ENCODE data around the gene SPECC1. TPM values are rescaled to one million over a fixed set of nuclear protein-coding genes. Genes with fewer than 3 reads are reported as not detected.

SPECC1 gene
- total and polyA plus RNA-seq, 9 of the 15 experiments (the other 6 are each of a cell fraction or from before 2014, with no cell fraction given), result 2.4 to 19.6 (median 14.7) TPM

DNA sequence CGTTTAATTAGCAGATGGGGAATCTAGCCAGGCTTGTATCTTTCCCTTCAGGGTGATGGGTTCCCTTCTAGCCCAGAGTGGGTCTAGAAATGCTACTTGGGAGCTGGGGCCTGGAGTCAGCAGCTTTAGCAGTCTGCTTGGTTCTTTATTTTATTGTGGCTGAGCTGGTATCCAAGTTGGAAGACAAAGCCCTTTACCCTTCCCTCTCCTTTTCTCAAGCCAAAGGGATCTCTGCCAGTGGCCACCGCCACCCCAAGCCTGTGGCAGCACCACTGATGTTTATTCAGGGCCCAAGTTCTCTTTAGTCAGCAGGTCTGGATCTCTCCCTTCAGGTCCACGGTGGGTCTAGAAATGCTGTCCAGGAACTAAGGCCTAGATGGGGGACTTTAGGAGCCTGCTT lies 215.2 kb downstream of the SPECC1 start (continued):
- TF ChIP-seq, protein P1, sequence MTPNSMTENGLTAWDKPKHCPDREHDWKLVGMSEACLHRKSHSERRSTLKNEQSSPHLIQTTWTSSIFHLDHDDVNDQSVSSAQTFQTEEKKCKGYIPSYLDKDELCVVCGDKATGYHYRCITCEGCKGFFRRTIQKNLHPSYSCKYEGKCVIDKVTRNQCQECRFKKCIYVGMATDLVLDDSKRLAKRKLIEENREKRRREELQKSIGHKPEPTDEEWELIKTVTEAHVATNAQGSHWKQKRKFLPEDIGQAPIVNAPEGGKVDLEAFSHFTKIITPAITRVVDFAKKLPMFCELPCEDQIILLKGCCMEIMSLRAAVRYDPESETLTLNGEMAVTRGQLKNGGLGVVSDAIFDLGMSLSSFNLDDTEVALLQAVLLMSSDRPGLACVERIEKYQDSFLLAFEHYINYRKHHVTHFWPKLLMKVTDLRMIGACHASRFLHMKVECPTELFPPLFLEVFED (CRISPR knock-in tag; conservative IDR thresholded peaks at IDR 0.05), result no peak
- no peak for TF ChIP-seq THRAP3 (IDR thresholded peaks at IDR 0.05; ENCODE audit: borderline replicate concordance)
- no peak for TF ChIP-seq HDAC1 (IDR thresholded peaks at IDR 0.05)
- TF ChIP-seq ELF4 (CRISPR knock-in tag; IDR thresholded peaks at IDR 0.05), result no peak

DNA sequence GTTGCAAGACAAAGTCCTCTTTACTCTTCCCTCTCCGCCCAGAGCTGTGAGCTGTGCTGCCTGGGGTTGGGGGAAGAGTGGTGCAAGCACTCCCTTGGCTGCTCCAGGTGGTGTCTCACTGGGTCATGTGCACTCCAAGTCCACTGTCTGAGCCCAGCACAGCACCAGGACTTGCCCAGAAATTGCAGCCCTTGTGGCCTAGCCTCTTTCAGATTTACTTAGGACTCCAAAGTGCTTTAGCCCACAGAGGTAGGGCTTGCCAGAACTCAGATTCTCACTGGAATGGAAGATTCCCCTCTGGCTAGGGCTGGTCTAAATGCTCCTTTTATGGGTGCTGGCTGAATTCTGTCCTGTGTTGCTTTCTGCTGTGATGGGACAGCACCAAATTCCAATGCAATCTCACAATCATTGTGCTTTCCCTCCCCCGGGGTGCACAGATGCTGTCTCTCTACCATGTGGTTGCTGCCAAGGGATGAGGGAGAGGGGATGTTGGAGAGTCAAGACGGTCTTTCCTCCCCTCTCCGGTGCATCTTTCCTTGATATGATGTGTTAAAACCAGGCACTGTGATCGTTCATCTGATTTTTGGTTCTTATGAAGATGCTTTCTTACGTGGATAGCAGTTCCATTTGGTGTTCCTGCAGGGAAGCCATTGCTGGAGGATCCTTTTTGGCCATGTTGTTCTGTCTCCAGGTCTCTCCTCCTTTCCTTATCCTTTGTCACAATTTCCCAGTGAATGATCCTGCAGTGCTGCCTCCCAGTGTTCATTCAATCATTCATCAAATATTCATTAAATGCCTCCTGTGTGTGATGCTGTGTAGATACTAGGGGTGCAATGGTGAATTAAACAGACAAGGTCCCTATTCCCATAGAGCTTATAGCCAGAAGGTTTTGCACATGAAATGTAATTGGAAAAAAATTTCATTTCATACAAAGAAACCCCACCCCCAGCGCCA lies 216.3 kb downstream of the SPECC1 start:
- Histone ChIP-seq H3K9ac (ENCODE audit: insufficient read depth in 1 of 2, low read depth in 2 of 2, low read length in 2 of 2) (no peak overlapping the region), H2AFZ (ENCODE audit: low read depth, low read length) (no peak overlapping the region), H3K79me2 (ENCODE audit: control insufficient read depth, insufficient read depth, low read length) (no peaks in the 10 kb centered on the region; the same call in 2 of the 3 replicates), H4K20me1 (replicated peaks; ENCODE audit: control insufficient read depth, insufficient read depth, low read length) (0 out of 2 replicates have a peak, but pooled peaks cover 4% of the 10 kb centered on the region), H3K4me2 (ENCODE audit: insufficient read depth, low read length) (no peak overlapping the region), H3K9me3 (replicated peaks; ENCODE audit: control insufficient read depth, insufficient read depth, low read depth, low read length) (no peaks in the 10 kb centered on the region), H3K27ac (ENCODE audit: extremely low read depth, low read depth, low read length) (no peak overlapping the region), H3K9me1 (ENCODE audit: control insufficient read depth, insufficient read depth, low read length) (no peaks in the 10 kb centered on the region), H3K4me3 (no peak overlapping the region), H3K4me1 (replicated peaks in 1 of 2; ENCODE audit: control insufficient read depth in 2 of 2, insufficient read depth in 2 of 2, low read length in 2 of 2) (peaks cover 0 to 6% of the 10 kb centered on the region in 2 experiments; a peak in 3 of 5 replicates), H3K36me3 (ENCODE audit: control insufficient read depth, insufficient read depth, low read length) (peaks cover 12% of the 10 kb centered on the region; the same call in 2 of the 3 replicates), H3K27me3 (ENCODE audit: control insufficient read depth in 2 of 2, insufficient read depth in 2 of 2, low read length in 2 of 2) (no peaks in the 10 kb centered on the region)
- TF ChIP-seq, protein P2, sequence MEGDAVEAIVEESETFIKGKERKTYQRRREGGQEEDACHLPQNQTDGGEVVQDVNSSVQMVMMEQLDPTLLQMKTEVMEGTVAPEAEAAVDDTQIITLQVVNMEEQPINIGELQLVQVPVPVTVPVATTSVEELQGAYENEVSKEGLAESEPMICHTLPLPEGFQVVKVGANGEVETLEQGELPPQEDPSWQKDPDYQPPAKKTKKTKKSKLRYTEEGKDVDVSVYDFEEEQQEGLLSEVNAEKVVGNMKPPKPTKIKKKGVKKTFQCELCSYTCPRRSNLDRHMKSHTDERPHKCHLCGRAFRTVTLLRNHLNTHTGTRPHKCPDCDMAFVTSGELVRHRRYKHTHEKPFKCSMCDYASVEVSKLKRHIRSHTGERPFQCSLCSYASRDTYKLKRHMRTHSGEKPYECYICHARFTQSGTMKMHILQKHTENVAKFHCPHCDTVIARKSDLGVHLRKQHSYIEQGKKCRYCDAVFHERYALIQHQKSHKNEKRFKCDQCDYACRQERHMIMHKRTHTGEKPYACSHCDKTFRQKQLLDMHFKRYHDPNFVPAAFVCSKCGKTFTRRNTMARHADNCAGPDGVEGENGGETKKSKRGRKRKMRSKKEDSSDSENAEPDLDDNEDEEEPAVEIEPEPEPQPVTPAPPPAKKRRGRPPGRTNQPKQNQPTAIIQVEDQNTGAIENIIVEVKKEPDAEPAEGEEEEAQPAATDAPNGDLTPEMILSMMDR (IDR thresholded peaks at IDR 0.05 in 2 of 3, conservative IDR thresholded peaks at IDR 0.05 in 1 of 3; ENCODE audit: insufficient read depth in 2 of 3, low read depth in 1 of 3, low read length in 3 of 3), result peak in 1 of 3 experiments; percentile 14; a peak in 2 of 6 replicates
- TF ChIP-seq HNRNPH1 (optimal IDR thresholded peaks at IDR 0.05; ENCODE audit: low read depth, low read length) (no peak), ZBTB8A (IDR thresholded peaks at IDR 0.05; ENCODE audit: partially characterized antibody) (no peak), RAD21 (CRISPR knock-in tag; conservative IDR thresholded peaks at IDR 0.05 in 1 of 2, IDR thresholded peaks at IDR 0.05 in 1 of 2) (peak in 1 of 2 experiments; percentile 27; a peak in 2 of 4 replicates), ZBTB17 (CRISPR knock-in tag; IDR thresholded peaks at IDR 0.05) (no peak), ZKSCAN8 (CRISPR knock-in tag; IDR thresholded peaks at IDR 0.05) (no peak), ZNF274 (IDR thresholded peaks at IDR 0.05; ENCODE audit: borderline replicate concordance, low read depth, low read length) (no peak), U2AF2 (optimal IDR thresholded peaks at IDR 0.05; ENCODE audit: low read depth, low read length) (no peak)
- no peak for DNase-seq (ENCODE audit: extremely low read depth in 1 of 4, low spot score in 3 of 4)
- POLR2A ChIA-PET, result no interaction called here
- 72% methylated on average over 5 of the region's 7 CpGs for WGBS (ENCODE audit: insufficient coverage, low coverage, missing lambda C conversion rate)
- BruUV-seq (replicated peaks), result no TSS peak
- in situ Hi-C loops (cut with MboI), result no loop called here
- no peak for ATAC-seq
- no peak for FAIRE-seq
- intact Hi-C loops (cut with micrococcal nuclease), result loop anchor here (2.0 kb wide), 3 partner anchors 95 to 233 kb away; no protein-coding TSS in a partner anchor
- CTCF ChIA-PET (ENCODE audit: low intra/inter-chr PET ratio), result interaction anchor here (0.9 to 1.0 kb wide), 2 partner anchors 104 kb away, joined by 3 to 7 read pairs; no protein-coding TSS in a partner anchor
